GM23248 (cell line): ENCODE data around the gene CMSS1. TPM values are rescaled to one million over a fixed set of nuclear protein-coding genes. Genes with fewer than 3 reads are reported as not detected.
A peak's percentile ranks its signal among the peaks of the same experiment; 100 is the strongest.

Experiments used
- DNase-seq: peaks from one replicate; pipeline ENCODE4 v3.0.0-alpha.2; 2015
- H2AFZ ChIP-seq: fragments of 200-600 bp; sonication (generic); 2 replicates; pipeline ENCODE4 v1.6.1; 2016; ENCODE audit warnings: antibody characterized with exemption
- H3F3A ChIP-seq: fragments of 200-600 bp; sonication (generic); 2 replicates; pipeline ENCODE4 v1.6.1; 2016; ENCODE audit warnings: mild to moderate bottlenecking, antibody characterized with exemption, mixed run types; ENCODE audit not compliant: insufficient read depth
- H3K27ac ChIP-seq: fragments of 200-600 bp; sonication (generic); 2 replicates; pipeline ENCODE4 v1.5.1; 2016; ENCODE audit warnings: mild to moderate bottlenecking
- H3K27me3 ChIP-seq: fragments of 200-600 bp; sonication (generic); replicated peaks from 2 replicates; pipeline ENCODE4 v1.6.1; 2016; ENCODE audit warnings: mild to moderate bottlenecking; ENCODE audit not compliant: insufficient read depth
- H3K36me3 ChIP-seq: fragments of 200-600 bp; sonication (generic); 2 replicates; pipeline ENCODE4 v1.6.1; 2016; ENCODE audit warnings: low read depth, mild to moderate bottlenecking
- H3K4me1 ChIP-seq: fragments of 200-600 bp; sonication (generic); 2 replicates; pipeline ENCODE4 v1.6.1; 2016; ENCODE audit warnings: mild to moderate bottlenecking; ENCODE audit not compliant: insufficient read depth
- H3K4me2 ChIP-seq: fragments of 200-600 bp; sonication (generic); one replicate; pipeline ENCODE4 v1.6.1; 2016; ENCODE audit warnings: mild to moderate bottlenecking; ENCODE audit not compliant: unreplicated experiment
- H3K4me3 ChIP-seq: fragments of 200-600 bp; sonication (generic); 2 replicates; pipeline ENCODE4 v1.5.1; 2016; ENCODE audit warnings: mild to moderate bottlenecking
- H3K79me2 ChIP-seq: fragments of 200-600 bp; sonication (generic); 2 replicates; pipeline ENCODE4 v1.6.1; 2016; ENCODE audit warnings: mild to moderate bottlenecking; ENCODE audit not compliant: insufficient read depth
- H3K9ac ChIP-seq: fragments of 200-600 bp; sonication (generic); 2 replicates; pipeline ENCODE4 v1.6.1; 2016; ENCODE audit warnings: mild to moderate bottlenecking
- H3K9me2 ChIP-seq: fragments of 200-600 bp; sonication (generic); 2 replicates; pipeline ENCODE4 v1.6.1; 2016; ENCODE audit warnings: mixed run types, mild to moderate bottlenecking, moderate library complexity; ENCODE audit not compliant: insufficient read depth
- H3K9me3 ChIP-seq: fragments of 200-600 bp; sonication (generic); one replicate; pipeline ENCODE4 v1.6.1; 2017; ENCODE audit warnings: low read depth
- H4K20me1 ChIP-seq: fragments of 200-600 bp; sonication (generic); 2 replicates; pipeline ENCODE4 v1.6.0; 2016; ENCODE audit not compliant: insufficient read depth
- EZH2 ChIP-seq: fragments of 200-600 bp; sonication (generic); IDR thresholded peaks from 2 replicates; pipeline ENCODE4 v1.6.1; 2018; ENCODE audit warnings: antibody characterized with exemption, mild to moderate bottlenecking; ENCODE audit not compliant: insufficient read depth, poor library complexity, severe bottlenecking
- EZH2phosphoT487 ChIP-seq: fragments of 200-600 bp; sonication (generic); IDR thresholded peaks from 2 replicates; pipeline ENCODE4 v1.6.1; 2018; ENCODE audit warnings: antibody characterized with exemption, moderate library complexity, mild to moderate bottlenecking, low read depth; ENCODE audit not compliant: insufficient read depth
- WGBS, 2 experiments: methylation state at CpG; one replicate each; pipeline ENCODE4 v1.1.6; 2015 to 2017; ENCODE audit warnings: low lambda C conversion rate in 2 of 2, low coverage in 1 of 2; ENCODE audit errors: missing lambda C conversion rate in 2 of 2; 5-methylcytosine and 5-hydroxymethylcytosine counted together
- in situ Hi-C: fragments of 300-500 bp; cut with MboI; formaldehyde crosslinking; loops from 2 replicates; pipeline ENCODE4 v1.15.0; 2020
- polyA plus RNA-seq: library from polyadenylated mRNA; unstranded; fragments of >200 nt; fragmentation: Nextera tagmentation; extraction: Ambion mirVana; gene quantifications from 2 replicates; pipeline ENCODE4 v1.2.1, GENCODE V29; 2016
- total RNA-seq: library from RNA; depleted of rRNA; stranded (reverse); fragments of >200 nt; shearing (Covaris generic); gene quantifications from 2 replicates; pipeline ENCODE4 v1.2.3, GENCODE V29; 2014

CMSS1 gene
- total and polyA plus RNA-seq, 2 experiments from 2014 or later = 17.2 to 26.6 TPM

DNA sequence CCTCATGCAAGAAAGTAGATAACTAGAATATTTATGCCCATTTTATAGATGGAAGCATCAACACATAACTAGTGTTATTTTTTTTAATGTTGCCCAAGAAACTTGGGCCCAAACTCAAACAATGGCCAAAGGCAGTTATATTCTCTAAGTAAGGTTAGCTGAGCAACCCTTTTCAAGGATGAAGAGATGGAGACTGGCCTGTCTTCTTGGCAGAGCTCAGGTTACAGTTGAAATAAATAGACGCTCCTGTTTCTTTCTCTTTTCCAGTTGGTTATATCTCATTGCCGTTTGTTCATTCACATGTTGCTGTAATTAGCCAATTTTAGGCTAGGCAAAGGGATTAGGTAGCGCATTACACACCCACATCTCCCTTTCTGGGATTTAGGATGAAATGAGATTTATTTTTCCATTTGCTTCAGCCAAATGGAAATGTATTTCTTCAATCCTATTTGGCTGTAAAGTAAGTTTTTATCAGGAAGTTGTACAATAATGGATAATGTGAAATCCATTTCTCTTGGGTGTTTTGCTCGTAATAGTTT is 93.2 kb downstream of the CMSS1 start:
- in situ Hi-C loops = no loop called here
- WGBS, 2 experiments = 98% methylated on average over 4 of the region's 4 CpGs
- Histone ChIP-seq H3K27ac (no peak overlapping the region), H3K9me2 (no peaks in the 10 kb centered on the region), H4K20me1 (no peaks in the 10 kb centered on the region), H3K9ac (no peak overlapping the region), H3K4me3 (no peak overlapping the region), H3F3A (peaks cover 5% of the 10 kb centered on the region; the same call in 1 of the 2 replicates), H3K79me2 (no peaks in the 10 kb centered on the region), H3K4me2 (peak overlapping the region; percentile 55), H2AFZ (no peak overlapping the region), H3K27me3 (no peaks in the 10 kb centered on the region), H3K9me3 (no peaks in the 10 kb centered on the region), H3K36me3 (no peaks in the 10 kb centered on the region), H3K4me1 (peaks cover 13% of the 10 kb centered on the region)
- TF ChIP-seq EZH2phosphoT487 = no peak
- no peak for DNase-seq

- Histone ChIP-seq H3K79me2 (no peaks in the 10 kb centered on the region), H3K27ac (no peak overlapping the region), H3K9ac (no peak overlapping the region), H3K4me2 (no peak overlapping the region), H2AFZ (no peak overlapping the region), H3K4me3 (no peak overlapping the region), H3K9me3 (no peaks in the 10 kb centered on the region), H3K9me2 (no peaks in the 10 kb centered on the region), H3F3A (peaks cover 5% of the 10 kb centered on the region; the same call in 1 of the 2 replicates), H3K4me1 (peaks cover 13% of the 10 kb centered on the region), H4K20me1 (no peaks in the 10 kb centered on the region), H3K36me3 (no peaks in the 10 kb centered on the region), H3K27me3 (no peaks in the 10 kb centered on the region)
- TF ChIP-seq EZH2 (no peak), EZH2phosphoT487 (no peak)
- WGBS, 2 experiments = 95 to 96% methylated on average over 3 of the region's 3 CpGs
- in situ Hi-C loops = no loop called here
- DNase-seq = no peak
Measured at GRCh38 chr3:99911433-99911832, 93.8 kb downstream of the CMSS1 start.

DNA sequence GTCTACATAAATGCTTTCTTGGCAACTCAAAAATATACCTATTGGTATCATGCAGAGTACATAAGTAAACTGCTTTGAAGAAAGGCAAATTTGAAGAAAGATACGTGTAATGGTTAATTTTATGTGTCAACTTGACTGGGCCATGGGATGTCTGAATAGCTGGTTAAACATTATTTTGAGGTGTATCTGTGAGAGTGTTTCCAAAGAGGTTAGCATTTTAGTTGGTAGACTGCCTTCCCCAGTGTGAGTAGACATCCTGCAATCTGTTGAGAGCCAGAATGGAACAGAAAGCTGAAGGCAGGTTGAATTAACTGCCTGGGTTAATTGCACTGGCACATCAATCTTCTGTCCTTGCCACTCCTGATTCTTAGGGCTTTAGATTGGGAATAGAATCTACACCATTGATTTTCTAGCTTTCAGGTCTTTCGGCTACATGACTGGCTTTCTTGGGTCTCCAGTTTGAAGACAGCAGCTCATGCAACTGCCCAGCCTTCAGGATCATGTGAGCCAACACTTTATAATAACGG is 98.3 kb downstream of the CMSS1 start:
- peaks cover 17% of the 10 kb centered on the region for H3K4me1 ChIP-seq
- 94 to 97% methylated on average over 3 of the region's 3 CpGs for WGBS, 2 experiments
- no peaks in the 10 kb centered on the region for H4K20me1 ChIP-seq
- no peak overlapping the region for H3K9ac ChIP-seq
- no peaks in the 10 kb centered on the region for H3F3A ChIP-seq
- TF ChIP-seq EZH2phosphoT487 = no peak
- TF ChIP-seq EZH2 = no peak
- in situ Hi-C loops = no loop called here
- no peak overlapping the region for H3K4me3 ChIP-seq
- no peaks in the 10 kb centered on the region for H3K79me2 ChIP-seq
- H3K27me3 ChIP-seq = no peaks in the 10 kb centered on the region
- no peak overlapping the region for H2AFZ ChIP-seq
- H3K9me2 ChIP-seq = no peaks in the 10 kb centered on the region
- DNase-seq = no peak
- no peaks in the 10 kb centered on the region for H3K36me3 ChIP-seq
- no peaks in the 10 kb centered on the region for H3K9me3 ChIP-seq
- no peak overlapping the region for H3K4me2 ChIP-seq
- no peak overlapping the region for H3K27ac ChIP-seq

GRCh38 chr3:99918715-99919114 is 101.1 kb downstream of the CMSS1 start:
- DNase-seq = peak; percentile 33
- no peak overlapping the region for H3K4me2 ChIP-seq
- H4K20me1 ChIP-seq = no peaks in the 10 kb centered on the region
- H3K79me2 ChIP-seq = no peaks in the 10 kb centered on the region
- in situ Hi-C loops = no loop called here
- H3K9me3 ChIP-seq = no peaks in the 10 kb centered on the region
- no peak overlapping the region for H3K4me3 ChIP-seq
- H3K9ac ChIP-seq = no peak overlapping the region
- no peaks in the 10 kb centered on the region for H3K36me3 ChIP-seq
- TF ChIP-seq EZH2phosphoT487 (no peak), EZH2 (no peak)
- peaks cover 17% of the 10 kb centered on the region for H3K4me1 ChIP-seq
- H3K27me3 ChIP-seq = no peaks in the 10 kb centered on the region
- no peaks in the 10 kb centered on the region for H3K9me2 ChIP-seq
- no peaks in the 10 kb centered on the region for H3F3A ChIP-seq
- no peak overlapping the region for H2AFZ ChIP-seq
- no peak overlapping the region for H3K27ac ChIP-seq

- no peaks in the 10 kb centered on the region for H3K27me3 ChIP-seq
- no peak for TF ChIP-seq EZH2
- TF ChIP-seq EZH2phosphoT487 = no peak
- no peaks in the 10 kb centered on the region for H3F3A ChIP-seq
- no peaks in the 10 kb centered on the region for H3K9me2 ChIP-seq
- peaks cover 17% of the 10 kb centered on the region for H3K4me1 ChIP-seq
- H3K9ac ChIP-seq = no peak overlapping the region
- H3K79me2 ChIP-seq = no peaks in the 10 kb centered on the region
- H3K4me3 ChIP-seq = no peak overlapping the region
- DNase-seq = no peak
- in situ Hi-C loops = no loop called here
- no peaks in the 10 kb centered on the region for H4K20me1 ChIP-seq
- H3K9me3 ChIP-seq = no peaks in the 10 kb centered on the region
- no peak overlapping the region for H3K27ac ChIP-seq
- H3K4me2 ChIP-seq = no peak overlapping the region
- H3K36me3 ChIP-seq = no peaks in the 10 kb centered on the region
- no peak overlapping the region for H2AFZ ChIP-seq
Measured at GRCh38 chr3:99919694-99920093, 102.0 kb downstream of the CMSS1 start.
